ENCODE results near the gene CAST. TPM values are rescaled to one million over a fixed set of nuclear protein-coding genes. Genes with fewer than 3 reads are reported as not detected.

Gene CAST
- polyA plus RNA-seq, 1 experiment: 191 TPM

DNA sequence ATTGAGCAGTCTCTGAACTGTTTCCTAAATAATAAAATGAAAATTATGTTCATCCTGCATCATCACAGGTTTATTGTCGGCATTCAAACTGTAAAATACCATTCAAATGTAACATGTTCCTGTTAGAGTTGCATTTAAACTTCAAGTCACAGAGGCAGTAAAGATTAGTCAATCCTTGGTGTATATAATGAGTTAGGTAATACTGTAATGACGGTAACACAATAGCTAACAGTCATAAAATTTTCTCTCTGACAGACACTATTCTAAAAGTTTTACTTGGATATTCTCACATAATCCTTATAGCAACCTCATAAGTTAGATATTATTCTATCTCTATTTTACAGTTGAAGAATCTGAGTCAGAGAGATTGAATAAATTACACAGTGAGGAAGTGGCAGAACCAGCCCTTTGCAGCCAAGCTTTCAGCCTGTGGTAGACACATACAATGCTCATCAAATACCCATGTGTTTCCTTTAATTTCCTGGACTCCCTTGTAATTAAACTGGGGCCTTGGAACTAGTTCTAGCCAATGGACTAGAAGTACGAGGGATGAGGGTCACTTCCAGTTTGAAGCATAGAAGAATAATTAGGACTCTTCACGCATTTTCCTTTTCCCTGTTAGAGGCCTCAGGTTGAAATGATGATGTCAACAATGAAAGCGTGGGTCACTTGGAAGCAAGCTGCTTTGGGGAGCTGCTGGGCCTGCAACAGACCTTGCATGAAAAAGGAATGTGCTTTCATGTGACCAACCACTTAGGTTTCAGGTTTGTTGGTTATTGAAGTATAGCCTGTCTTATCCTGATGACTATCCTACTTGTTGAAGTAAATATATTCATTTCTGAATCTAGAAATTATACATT lies 12.3 kb upstream of the CAST start:
- H3K27ac ChIP-seq (ENCODE audit: low read depth, low read length): no peak overlapping the region
- no peaks in the 10 kb centered on the region for H3K27me3 ChIP-seq (ENCODE audit: control insufficient read depth, insufficient read depth, low read length)
- H3K4me3 ChIP-seq (ENCODE audit: low read depth, low read length): no peak overlapping the region
- ChIA-PET POLR2A (no interaction called here), CTCF (interaction anchor here (1.0 kb wide), 1 partner anchor 24 kb away, joined by 3 read pairs; no protein-coding TSS in a partner anchor)
- TF ChIP-seq, protein P1, sequence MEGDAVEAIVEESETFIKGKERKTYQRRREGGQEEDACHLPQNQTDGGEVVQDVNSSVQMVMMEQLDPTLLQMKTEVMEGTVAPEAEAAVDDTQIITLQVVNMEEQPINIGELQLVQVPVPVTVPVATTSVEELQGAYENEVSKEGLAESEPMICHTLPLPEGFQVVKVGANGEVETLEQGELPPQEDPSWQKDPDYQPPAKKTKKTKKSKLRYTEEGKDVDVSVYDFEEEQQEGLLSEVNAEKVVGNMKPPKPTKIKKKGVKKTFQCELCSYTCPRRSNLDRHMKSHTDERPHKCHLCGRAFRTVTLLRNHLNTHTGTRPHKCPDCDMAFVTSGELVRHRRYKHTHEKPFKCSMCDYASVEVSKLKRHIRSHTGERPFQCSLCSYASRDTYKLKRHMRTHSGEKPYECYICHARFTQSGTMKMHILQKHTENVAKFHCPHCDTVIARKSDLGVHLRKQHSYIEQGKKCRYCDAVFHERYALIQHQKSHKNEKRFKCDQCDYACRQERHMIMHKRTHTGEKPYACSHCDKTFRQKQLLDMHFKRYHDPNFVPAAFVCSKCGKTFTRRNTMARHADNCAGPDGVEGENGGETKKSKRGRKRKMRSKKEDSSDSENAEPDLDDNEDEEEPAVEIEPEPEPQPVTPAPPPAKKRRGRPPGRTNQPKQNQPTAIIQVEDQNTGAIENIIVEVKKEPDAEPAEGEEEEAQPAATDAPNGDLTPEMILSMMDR (IDR thresholded peaks at IDR 0.05; ENCODE audit: low read depth, low read length): no peak
- H3K9me3 ChIP-seq (ENCODE audit: control insufficient read depth, insufficient read depth, low read length): no peaks in the 10 kb centered on the region
- DNase-seq (ENCODE audit: low read depth, low spot score): no peak

GRCh38 chr5:96651047-96651446 lies 11.1 kb upstream of the CAST start:
- POLR2A ChIA-PET: no interaction called here
- TF ChIP-seq, protein P1 (IDR thresholded peaks at IDR 0.05; ENCODE audit: low read depth, low read length): no peak

GRCh38 chr5:96651948-96652753 lies 10.0 kb upstream of the CAST start:
- no peak for DNase-seq (ENCODE audit: low read depth, low spot score)
- no peaks in the 10 kb centered on the region for H3K27me3 ChIP-seq (ENCODE audit: control insufficient read depth, insufficient read depth, low read length)
- no peaks in the 10 kb centered on the region for H3K9me3 ChIP-seq (ENCODE audit: control insufficient read depth, insufficient read depth, low read length)
- TF ChIP-seq, protein P1 (IDR thresholded peaks at IDR 0.05; ENCODE audit: low read depth, low read length): peak; percentile 45
- H3K27ac ChIP-seq (ENCODE audit: low read depth, low read length): no peak overlapping the region
- ChIA-PET CTCF (interaction anchor here (0.6 to 1.1 kb wide), 3 partner anchors 16 to 1110 kb away, joined by 3 read pairs; no protein-coding TSS in a partner anchor), POLR2A (no interaction called here)
- no peak overlapping the region for H3K4me3 ChIP-seq (ENCODE audit: low read depth, low read length)

More at GRCh38 chr5:96651047-96651446, 11.1 kb upstream of the CAST start:
- H3K27ac ChIP-seq (ENCODE audit: low read depth, low read length): no peak overlapping the region
- H3K27me3 ChIP-seq (ENCODE audit: control insufficient read depth, insufficient read depth, low read length): no peaks in the 10 kb centered on the region
- H3K9me3 ChIP-seq (ENCODE audit: control insufficient read depth, insufficient read depth, low read length): no peaks in the 10 kb centered on the region
- DNase-seq (ENCODE audit: low read depth, low spot score): no peak
- H3K4me3 ChIP-seq (ENCODE audit: low read depth, low read length): no peak overlapping the region
- CTCF ChIA-PET: interaction anchor here (0.9 to 1.1 kb wide), 2 partner anchors 15 to 1109 kb away, joined by 3 read pairs; no protein-coding TSS in a partner anchor

DNA sequence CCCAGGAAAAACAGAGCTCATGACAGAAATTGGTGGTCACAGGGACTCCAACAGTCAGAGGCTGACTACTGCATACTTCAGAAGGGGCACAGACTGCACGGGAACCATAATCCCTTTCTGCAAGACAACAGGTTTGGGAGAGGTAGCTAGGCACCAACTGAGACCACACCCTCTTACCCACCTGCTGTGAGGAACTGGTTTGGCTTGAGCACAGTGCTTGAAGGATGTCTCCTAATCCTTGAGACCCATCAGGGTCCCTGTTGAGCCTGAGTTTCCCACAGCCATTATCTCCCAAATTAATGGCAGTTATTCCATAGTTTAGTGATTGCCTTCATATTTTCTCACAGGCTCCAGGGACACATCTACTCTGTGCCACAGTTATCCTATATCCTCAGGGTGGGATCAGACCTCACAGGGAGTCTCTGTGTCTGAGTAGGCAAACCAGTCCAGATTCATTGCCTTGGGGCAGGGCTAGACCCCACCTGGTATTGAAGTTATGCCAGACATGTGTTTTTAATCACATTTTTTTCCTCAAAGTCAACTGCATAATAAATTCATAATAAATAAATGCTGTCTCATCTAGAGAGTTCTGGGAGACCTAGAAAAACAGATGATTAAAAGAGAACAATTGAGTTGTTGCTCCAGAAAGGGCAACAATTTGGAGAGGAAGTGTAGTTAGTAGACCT lies 9.3 kb upstream of the CAST start:
- POLR2A ChIA-PET: no interaction called here
- no peak for DNase-seq (ENCODE audit: low read depth, low spot score)

More for the DNA sequence above, 9.3 kb upstream of the CAST start:
- no peak overlapping the region for H3K4me3 ChIP-seq (ENCODE audit: low read depth, low read length)
- H3K27ac ChIP-seq (ENCODE audit: low read depth, low read length): no peak overlapping the region
- no peaks in the 10 kb centered on the region for H3K9me3 ChIP-seq (ENCODE audit: control insufficient read depth, insufficient read depth, low read length)
- CTCF ChIA-PET: interaction anchor here (0.6 to 0.9 kb wide), 2 partner anchors 33 to 99 kb away, joined by 3 read pairs; no protein-coding TSS in a partner anchor
- no peaks in the 10 kb centered on the region for H3K27me3 ChIP-seq (ENCODE audit: control insufficient read depth, insufficient read depth, low read length)
- TF ChIP-seq, protein P1 (IDR thresholded peaks at IDR 0.05; ENCODE audit: low read depth, low read length): no peak

Measured in AG04450 (cell line).